H54 (cell line): ENCODE data around the gene RCAN3.
"Not testable (repeated sequence)": the region's sequence is repeated elsewhere in the genome, so short reads cannot be mapped to it uniquely, and the experiment has no call there.

Source experiments
- DNase-seq: peaks from one replicate; pipeline ENCODE4 v3.0.0; 2011; ENCODE audit warnings: low spot score, mixed read lengths; ENCODE audit not compliant: insufficient read length
- FAIRE-seq: peaks from 3 replicates; lab custom pipeline; 2011; peaks lifted over from hg19 to GRCh38; lab: Jason Lieb, UNC
- POLR2A ChIP-seq: IDR thresholded peaks from 2 replicates; pipeline ENCODE4 v1.6.1; 2011; ENCODE audit warnings: low read depth, mild to moderate bottlenecking, low read length

Gene RCAN3

GRCh38 chr1:24502709-24503058 lies at the start of gene RCAN3:
RCAN3 (plus strand) TSS chr1:24502836; CDS start chr1:24514373, 11,537 bp downstream.
- FAIRE-seq (no peak), DNase-seq (peak; percentile 89)
- peak; percentile 23; the same call in 1 of the 2 replicates for TF ChIP-seq POLR2A

- DNase-seq: no peak
- no peak for FAIRE-seq
- TF ChIP-seq POLR2A: no peak
These were observed 49.6 kb upstream of the RCAN3 start for GRCh38 chr1:24452922-24453485.

- TF ChIP-seq POLR2A: no peak
- DNase-seq: no peak
- FAIRE-seq: no peak
These were observed 48.0 kb upstream of the RCAN3 start for GRCh38 chr1:24454673-24455072.

GRCh38 chr1:24455272-24455671 lies 47.4 kb upstream of the RCAN3 start:
- FAIRE-seq: no peak
- DNase-seq: no peak
- TF ChIP-seq POLR2A: no peak

GRCh38 chr1:24457866-24458265 lies 44.8 kb upstream of the RCAN3 start:
- TF ChIP-seq POLR2A: no peak
- no peak for FAIRE-seq
- no peak for DNase-seq

- FAIRE-seq: no peak
- DNase-seq: no peak
- no peak for TF ChIP-seq POLR2A
These were observed 42.9 kb upstream of the RCAN3 start for GRCh38 chr1:24459551-24460266.

- peak; percentile 78 for FAIRE-seq
- not testable (repeated sequence) for DNase-seq
These were observed 40.5 kb upstream of the RCAN3 start for GRCh38 chr1:24462128-24462527.

- FAIRE-seq: no peak
- DNase-seq: peak; percentile 8
These were observed 38.6 kb upstream of the RCAN3 start for GRCh38 chr1:24463776-24464735.

GRCh38 chr1:24465099-24465498 lies 37.5 kb upstream of the RCAN3 start:
- DNase-seq (no peak), FAIRE-seq (no peak)
- TF ChIP-seq POLR2A: no peak

More at GRCh38 chr1:24463776-24464735, 38.6 kb upstream of the RCAN3 start:
- TF ChIP-seq POLR2A: no peak

GRCh38 chr1:24465638-24466037 lies 37.0 kb upstream of the RCAN3 start:
- DNase-seq: no peak
- TF ChIP-seq POLR2A: no peak
- FAIRE-seq: no peak

- DNase-seq: no peak
- TF ChIP-seq POLR2A: no peak
- FAIRE-seq: no peak
These were observed 33.8 kb upstream of the RCAN3 start for GRCh38 chr1:24468685-24469316.

- TF ChIP-seq POLR2A: no peak
- FAIRE-seq (no peak), DNase-seq (no peak)
These were observed 32.0 kb upstream of the RCAN3 start for GRCh38 chr1:24470592-24470991.

- no peak for DNase-seq
- TF ChIP-seq POLR2A: no peak
- no peak for FAIRE-seq
These were observed 29.9 kb upstream of the RCAN3 start for GRCh38 chr1:24472527-24473251.
